Endothelial cell of umbilical vein (primary cell): ENCODE results near the gene ZNF879.

Source experiments
- CTCF ChIP-seq, 2 donors: IDR thresholded peaks; 1 replicate in 1 of 2; 2 replicates in 1 of 2; pipeline ENCODE4 v1.5.1; 2011; ENCODE audit warnings: low read length in 2 of 2, mild to moderate bottlenecking in 2 of 2, moderate library complexity in 2 of 2, control low read depth in 1 of 2, inconsistent platforms in 1 of 2, low read depth in 1 of 2; ENCODE audit not compliant: insufficient read depth in 1 of 2; ENCODE audit errors: extremely low read depth in 1 of 2
- EZH2 ChIP-seq: IDR thresholded peaks from 2 replicates; pipeline ENCODE4 v1.6.1; 2012; ENCODE audit warnings: borderline replicate concordance, low read depth, mild to moderate bottlenecking, moderate library complexity, low read length, inconsistent platforms; ENCODE audit not compliant: severe bottlenecking
- POLR2A ChIP-seq: IDR thresholded peaks from 2 replicates; pipeline ENCODE4 v1.6.1; 2012; ENCODE audit warnings: low read depth, mild to moderate bottlenecking, control low read depth, low read length
- TF ChIP-seq, protein P1 (sequence below): IDR thresholded peaks from 2 replicates; pipeline ENCODE4 v1.6.1; 2011; ENCODE audit not compliant: insufficient read depth, insufficient read length

DNA sequence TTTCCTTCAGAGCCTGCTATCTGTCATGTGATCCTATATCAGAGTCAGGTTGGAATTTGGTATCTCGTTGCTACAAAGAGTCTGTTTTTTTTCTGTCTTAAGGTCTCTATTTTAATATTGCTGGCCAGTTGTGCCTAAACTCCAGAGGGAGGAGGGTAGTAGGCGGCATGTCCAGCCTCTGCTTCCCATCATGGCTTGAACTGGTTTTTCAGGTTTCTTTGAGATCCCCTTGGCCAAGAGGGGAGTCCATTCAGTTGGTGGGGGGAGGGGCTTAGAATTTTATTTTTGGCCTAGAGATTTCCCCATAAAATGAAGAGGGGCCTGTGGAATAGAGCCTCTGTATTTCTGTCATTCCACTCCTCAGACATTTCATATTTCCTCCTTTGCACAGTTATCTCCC lies 21.2 kb downstream of the ZNF879 start:
- TF ChIP-seq EZH2: no peak
- no peak for TF ChIP-seq CTCF (IDR thresholded peaks at IDR 0.05; ENCODE audit: extremely low read depth in 1 of 2, insufficient read depth in 1 of 2, low read depth in 1 of 2, low read length in 2 of 2)
- TF ChIP-seq, protein P1, sequence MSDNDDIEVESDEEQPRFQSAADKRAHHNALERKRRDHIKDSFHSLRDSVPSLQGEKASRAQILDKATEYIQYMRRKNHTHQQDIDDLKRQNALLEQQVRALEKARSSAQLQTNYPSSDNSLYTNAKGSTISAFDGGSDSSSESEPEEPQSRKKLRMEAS: no peak
- no peak for TF ChIP-seq POLR2A
